Colonic mucosa (tissue), 4 donors: Measurements from ENCODE around the gene TRMT1. TPM values are rescaled to one million over a fixed set of nuclear protein-coding genes. Genes with fewer than 3 reads are reported as not detected.

Source experiments
- DNase-seq: peaks from one replicate; pipeline ENCODE4 v3.0.0-alpha.2; 2020
- H3K27ac ChIP-seq: fragments of 200-600 bp; one replicate; pipeline ENCODE4 v1.8.0; 2021
- H3K27me3 ChIP-seq: fragments of 200-600 bp; one replicate; pipeline ENCODE4 v1.8.0; 2021
- H3K36me3 ChIP-seq: fragments of 200-600 bp; one replicate; pipeline ENCODE4 v1.8.0; 2021
- H3K4me1 ChIP-seq: fragments of 200-600 bp; one replicate; pipeline ENCODE4 v1.8.0; 2021; ENCODE audit warnings: mild to moderate bottlenecking
- H3K4me3 ChIP-seq: fragments of 200-600 bp; one replicate; pipeline ENCODE4 v1.8.0; 2021
- H3K9ac ChIP-seq, 2 donors: one replicate each; pipeline ENCODE4 v1.7.0; 2013; ENCODE audit warnings: control low read depth in 2 of 2, low read depth in 2 of 2, low read length in 2 of 2
- H3K9me3 ChIP-seq: fragments of 200-600 bp; one replicate; pipeline ENCODE4 v1.8.0; 2021
- CTCF ChIP-seq: fragments of 200-600 bp; IDR thresholded peaks from one replicate; pipeline ENCODE4 v1.8.0; 2022; ENCODE audit warnings: antibody characterized with exemption, mild to moderate bottlenecking
- intact Hi-C: fragments of 100-400 bp; cut with DNase I; formaldehyde crosslinking; loops from one replicate; pipeline ENCODE4 v1.14.1; 2022
- total RNA-seq, 2 donors: library from RNA; stranded (reverse); fragmentation: NEBNext Ultra II Directional in 1 of 2; extraction: Animal tissue kit (Norgen Biotek cat#: 25700) in 1 of 2; gene quantifications; one replicate each; pipeline ENCODE4 v1.2.1, GENCODE V29; 2021
- donor health status: healthy.
- donor health status: DM: no; HTN: no; CAD: no.
- donor health status: DM: no; HTN: no; CAD: no.

TRMT1 gene
- total RNA-seq, 2 donors from 2014 or later: 17.5 to 40.1 TPM

GRCh38 chr19:13154241-13154778 is 37.8 kb upstream of the TRMT1 start:
- H3K4me3 ChIP-seq: peak overlapping the region; percentile 79
- peaks cover 9% of the 10 kb centered on the region for H3K4me1 ChIP-seq
- H3K27ac ChIP-seq: peak overlapping the region; percentile 98
- no peaks in the 10 kb centered on the region for H3K27me3 ChIP-seq
- H3K36me3 ChIP-seq: no peaks in the 10 kb centered on the region
- no peaks in the 10 kb centered on the region for H3K9me3 ChIP-seq
- no peak for TF ChIP-seq CTCF
- peak; percentile 93 for DNase-seq
- intact Hi-C loops: no loop called here
- peak overlapping the region; percentile 98 to 100 for H3K9ac ChIP-seq

- Histone ChIP-seq H3K4me3 (peak overlapping the region; percentile 79), H3K27ac (peak overlapping the region; percentile 98), H3K9me3 (no peaks in the 10 kb centered on the region), H3K9ac (peak overlapping the region; percentile 98 to 100), H3K4me1 (peaks cover 12% of the 10 kb centered on the region), H3K27me3 (no peaks in the 10 kb centered on the region), H3K36me3 (no peaks in the 10 kb centered on the region)
- DNase-seq: peak; percentile 42
- intact Hi-C loops: no loop called here
- TF ChIP-seq CTCF: no peak
Measured at GRCh38 chr19:13153569-13154240, 37.2 kb upstream of the TRMT1 start.

GRCh38 chr19:13152974-13153568 is 36.5 kb upstream of the TRMT1 start:
- Histone ChIP-seq H3K9me3 (no peaks in the 10 kb centered on the region), H3K4me3 (peak overlapping the region; percentile 79), H3K27me3 (no peaks in the 10 kb centered on the region), H3K36me3 (no peaks in the 10 kb centered on the region), H3K9ac (peak overlapping the region; percentile 98 to 100), H3K27ac (peak overlapping the region; percentile 98), H3K4me1 (peaks cover 14% of the 10 kb centered on the region)
- intact Hi-C loops: no loop called here
- peak; percentile 99 for DNase-seq
- no peak for TF ChIP-seq CTCF

- TF ChIP-seq CTCF: no peak
- no peak for DNase-seq
- peak overlapping the region; percentile 79 for H3K4me3 ChIP-seq
- H3K9ac ChIP-seq: peak overlapping the region; percentile 87 to 100
- H3K4me1 ChIP-seq: peaks cover 14% of the 10 kb centered on the region
- H3K9me3 ChIP-seq: no peaks in the 10 kb centered on the region
- H3K27ac ChIP-seq: peak overlapping the region; percentile 98
- H3K27me3 ChIP-seq: no peaks in the 10 kb centered on the region
- intact Hi-C loops: no loop called here
- H3K36me3 ChIP-seq: no peaks in the 10 kb centered on the region
Measured at GRCh38 chr19:13152356-13152973, 35.9 kb upstream of the TRMT1 start.

GRCh38 chr19:13151605-13152355 is 35.2 kb upstream of the TRMT1 start:
- H3K36me3 ChIP-seq: no peaks in the 10 kb centered on the region
- intact Hi-C loops: no loop called here

More at GRCh38 chr19:13151605-13152355, 35.2 kb upstream of the TRMT1 start:
- peaks cover 14% of the 10 kb centered on the region for H3K4me1 ChIP-seq
- H3K27ac ChIP-seq: peak overlapping the region; percentile 98
- DNase-seq: peak; percentile 98
- peak overlapping the region; percentile 99 to 100 for H3K9ac ChIP-seq
- H3K9me3 ChIP-seq: no peaks in the 10 kb centered on the region
- no peak for TF ChIP-seq CTCF
- H3K4me3 ChIP-seq: peak overlapping the region; percentile 79
- no peaks in the 10 kb centered on the region for H3K27me3 ChIP-seq
